Stimulated activated CD8-positive, alpha-beta memory T cell treated with anti-CD3 and anti-CD28 coated beads, Interleukin-7, amount 100 ng/mL, for 1 hour (primary cell): Measurements from ENCODE around the gene HEATR5A.
"Not testable (repeated sequence)": the region's sequence is repeated elsewhere in the genome, so short reads cannot be mapped to it uniquely, and the experiment has no call there.

Experiments
- DNase-seq, 2 donors: peaks; one replicate each; pipeline ENCODE4 v3.0.0-alpha.2; 2020; ENCODE audit warnings: low read depth in 2 of 2

Gene HEATR5A

GRCh38 chr14:31420319-31421111 lies at the start of gene HEATR5A:
TSS of gene HEATR5A (minus strand) at chr14:31420550. CDS start at chr14:31402975, 17,575 bp downstream.
- peak; percentile 85 to 90 for DNase-seq

DNA sequence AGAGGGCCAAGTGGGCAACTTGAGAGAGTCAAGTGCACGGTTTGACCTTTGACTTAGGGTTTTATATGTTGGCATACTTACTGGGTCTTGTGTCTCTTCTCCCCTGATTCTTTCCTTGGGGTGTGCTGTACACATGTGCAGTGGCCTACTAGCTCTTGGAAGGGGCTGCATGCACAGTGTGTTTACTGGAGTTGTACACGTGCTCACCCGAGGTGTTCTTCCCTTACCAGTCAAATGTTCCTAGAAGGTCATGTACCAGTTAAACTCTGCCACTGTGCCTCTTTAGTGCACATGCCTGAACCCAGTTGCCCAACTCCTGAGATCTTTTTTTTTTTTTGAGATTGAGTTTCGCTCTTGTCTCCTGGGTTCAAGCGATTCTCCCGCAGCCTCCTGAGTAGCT lies 46.2 kb upstream of the HEATR5A start:
- DNase-seq = no peak

DNA sequence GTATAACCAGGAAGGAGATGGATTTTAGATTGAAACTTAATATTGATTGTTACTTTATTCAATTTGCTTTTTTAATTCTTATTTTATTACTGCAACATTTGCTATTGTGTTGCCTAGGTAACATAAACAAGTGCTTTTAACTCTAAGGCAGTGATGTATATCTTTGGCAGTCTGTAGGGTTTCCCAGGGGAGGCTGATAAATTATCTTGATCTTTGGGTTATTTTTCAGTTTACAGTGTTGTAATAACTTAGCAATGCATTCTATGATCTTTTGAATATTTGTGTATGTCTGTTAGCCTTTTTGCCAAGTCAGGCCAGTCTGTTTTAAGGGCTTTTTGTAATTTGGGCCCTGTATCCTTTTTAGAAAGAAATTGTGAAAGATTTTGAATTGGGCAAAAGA lies 44.8 kb upstream of the HEATR5A start:
- no peak for DNase-seq

GRCh38 chr14:31462450-31462849 lies 42.1 kb upstream of the HEATR5A start:
- DNase-seq = not testable (repeated sequence)

- no peak for DNase-seq
Measured at GRCh38 chr14:31461545-31461944, 41.2 kb upstream of the HEATR5A start.

- DNase-seq = no peak
Measured at GRCh38 chr14:31457665-31458659, 37.6 kb upstream of the HEATR5A start.

DNA sequence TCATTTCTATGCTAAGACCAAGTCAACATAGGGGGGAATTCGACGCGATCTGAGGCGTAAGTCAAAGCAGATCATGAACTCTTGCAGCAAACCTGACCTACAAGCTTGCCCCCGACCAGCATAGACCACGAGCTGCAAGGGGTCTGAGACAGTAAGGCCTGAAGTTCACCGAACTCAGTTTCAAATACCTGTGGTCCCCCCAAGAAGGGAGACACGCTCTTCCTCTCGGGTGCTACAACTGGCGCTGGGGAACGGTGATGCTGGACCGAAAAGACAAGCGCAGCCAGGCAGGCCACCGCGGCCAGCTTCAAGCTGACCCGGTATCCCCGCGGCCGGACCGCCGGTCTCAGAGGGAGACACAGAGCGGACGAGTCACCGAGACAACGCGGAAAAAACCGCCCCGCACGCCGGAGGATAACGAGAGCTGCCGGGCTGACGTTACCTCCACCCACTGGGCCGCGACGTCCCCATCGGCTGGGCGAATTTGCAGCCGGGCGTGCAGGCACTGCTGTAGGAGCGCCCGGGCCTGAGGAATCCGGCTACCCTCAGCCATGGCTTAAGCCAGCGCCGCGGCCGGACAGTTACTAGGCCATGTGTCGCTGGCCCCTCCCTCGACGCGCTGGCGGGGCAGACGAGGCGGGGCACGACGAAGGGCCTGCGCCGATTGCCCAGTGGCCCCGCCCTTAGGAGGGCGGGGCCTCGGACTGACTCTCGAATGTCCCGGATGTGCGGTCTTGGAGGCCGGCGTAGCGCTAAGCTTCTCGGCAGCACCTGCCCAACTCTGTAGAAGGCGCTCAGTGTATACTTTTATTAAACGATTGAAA lies 36.7 kb upstream of the HEATR5A start, which contains the start of gene DTD2:
Gene DTD2, minus strand, starts transcription at position 666 of the 824 bp plus-strand sequence. Its CDS starts 113 bp downstream, at position 553.
- peak; percentile 82 to 85 for DNase-seq

- DNase-seq = no peak
Measured at GRCh38 chr14:31449971-31450610, 29.7 kb upstream of the HEATR5A start.

- no peak for DNase-seq
Measured at GRCh38 chr14:31449136-31449535, 28.8 kb upstream of the HEATR5A start.

GRCh38 chr14:31445703-31446102 lies 25.4 kb upstream of the HEATR5A start:
- no peak for DNase-seq

DNA sequence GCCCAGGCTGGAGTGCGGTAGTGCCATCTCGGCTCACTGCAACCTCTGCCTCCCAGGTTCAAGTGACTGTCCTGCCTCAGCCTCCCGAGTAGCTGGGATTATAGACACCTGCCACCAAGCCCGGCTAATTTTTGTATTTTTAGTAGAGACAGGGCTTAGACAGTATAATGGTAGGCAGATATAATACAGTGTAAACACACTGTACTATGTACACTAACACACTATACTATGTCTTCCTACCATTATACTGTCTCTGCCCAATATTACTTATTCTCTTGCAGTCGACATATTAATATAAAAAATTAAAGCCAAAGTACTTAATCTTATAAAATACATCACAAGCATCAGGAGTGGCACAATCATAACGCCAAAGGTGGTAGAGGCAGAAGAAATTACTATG lies 21.9 kb upstream of the HEATR5A start:
- DNase-seq = no peak

GRCh38 chr14:31441273-31442111 lies 21.1 kb upstream of the HEATR5A start:
- DNase-seq = no peak

DNA sequence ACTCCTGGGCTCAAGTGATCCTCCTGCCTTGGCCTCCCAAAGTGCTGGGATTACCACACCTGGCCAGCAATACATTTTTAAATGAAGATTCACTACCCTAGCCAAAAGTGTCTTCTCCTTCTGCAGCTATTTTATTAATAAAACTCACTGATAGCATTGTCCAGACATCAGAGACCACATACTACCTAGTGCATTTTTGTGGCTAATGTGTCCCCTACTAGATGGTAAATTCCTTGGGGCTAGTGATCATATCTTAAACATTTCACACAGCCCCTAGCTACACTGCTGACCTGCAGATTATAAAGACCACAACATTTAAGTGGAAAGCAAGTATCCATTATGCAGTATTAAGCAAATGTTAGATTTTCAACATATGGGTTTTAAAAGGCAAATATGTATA lies 19.9 kb upstream of the HEATR5A start:
- DNase-seq = no peak

- DNase-seq = no peak
Measured at GRCh38 chr14:31439561-31439960, 19.2 kb upstream of the HEATR5A start.

- DNase-seq = not testable (repeated sequence)
Measured at GRCh38 chr14:31437045-31437691, 16.8 kb upstream of the HEATR5A start.

DNA sequence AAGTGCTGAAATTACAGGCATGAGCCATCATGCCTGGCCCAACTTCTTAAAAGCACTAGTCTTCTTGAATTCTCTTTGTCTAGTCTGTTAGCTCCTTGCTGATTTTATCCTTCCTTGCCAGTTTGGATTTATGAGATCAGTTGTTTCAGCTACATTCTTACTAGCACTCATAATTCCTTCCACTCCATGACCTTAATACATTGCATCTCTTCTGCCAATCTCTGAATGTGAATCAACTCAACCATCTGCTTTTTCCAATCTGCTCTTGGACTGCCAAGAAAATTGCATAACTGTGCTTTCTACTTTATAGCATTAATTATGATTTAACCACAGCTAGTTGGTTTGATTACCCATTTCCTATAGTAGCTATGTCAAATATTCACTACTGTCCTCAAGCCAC lies 14.9 kb upstream of the HEATR5A start:
- DNase-seq = no peak

- no peak for DNase-seq
Measured at GRCh38 chr14:31430634-31431264, 10.4 kb upstream of the HEATR5A start.

- DNase-seq = no peak
Measured at GRCh38 chr14:31429791-31430190, 9.4 kb upstream of the HEATR5A start.

DNA sequence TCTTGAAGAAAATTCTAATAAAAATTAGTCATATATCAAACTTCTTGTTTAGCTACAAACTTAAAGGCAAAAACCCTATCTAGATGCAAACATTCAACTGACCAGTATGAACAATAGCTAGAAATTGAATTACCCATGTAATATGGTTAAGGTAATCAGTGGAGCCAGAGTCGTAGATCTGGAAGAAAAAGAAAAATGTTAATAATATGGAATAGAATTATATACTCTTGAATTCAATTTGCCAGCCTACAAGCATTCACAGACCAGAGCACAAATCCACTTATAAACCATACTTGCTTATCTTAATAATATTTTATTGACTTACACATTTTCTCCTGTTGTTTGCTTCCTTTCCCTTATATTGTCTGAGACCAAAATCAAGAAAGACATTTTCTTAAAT lies 7.7 kb upstream of the HEATR5A start:
- no peak for DNase-seq
